HUES64 (cell line): ENCODE results near the gene CRYBG1.
"Not testable (repeated sequence)": the region's sequence is repeated elsewhere in the genome, so short reads cannot be mapped to it uniquely, and the experiment has no call there.

Source experiments
- H3K27ac ChIP-seq: 2 replicates; pipeline ENCODE4 v1.7.0; 2013; ENCODE audit warnings: low read depth, low read length, inconsistent platforms
- H3K27me3 ChIP-seq: 2 replicates; pipeline ENCODE4 v1.6.1; 2013; ENCODE audit warnings: mild to moderate bottlenecking, low read length; ENCODE audit not compliant: insufficient read depth
- H3K36me3 ChIP-seq: 2 replicates; pipeline ENCODE4 v1.6.1; 2013; ENCODE audit warnings: mild to moderate bottlenecking, low read length; ENCODE audit not compliant: insufficient read depth
- H3K4me1 ChIP-seq: 2 replicates; pipeline ENCODE4 v1.6.1; 2013; ENCODE audit warnings: mild to moderate bottlenecking, low read length, moderate library complexity; ENCODE audit not compliant: insufficient read depth
- H3K4me3 ChIP-seq: 2 replicates; pipeline ENCODE4 v1.5.1; 2013; ENCODE audit warnings: mild to moderate bottlenecking, low read length, moderate library complexity
- H3K9ac ChIP-seq: 2 replicates; pipeline ENCODE4 v1.6.1; 2013; ENCODE audit warnings: mild to moderate bottlenecking, low read depth, low read length
- H3K9me3 ChIP-seq: 2 replicates; pipeline ENCODE4 v1.6.1; 2013; ENCODE audit warnings: low read depth, low read length; ENCODE audit not compliant: insufficient read depth
- WGBS: fragments of 150-250, 120-280 bp; methylation state at CpG from one replicate; pipeline ENCODE4 v1.1.7; 2013; ENCODE audit warnings: missing lambda C conversion rate; 5-methylcytosine and 5-hydroxymethylcytosine counted together

Gene CRYBG1

DNA sequence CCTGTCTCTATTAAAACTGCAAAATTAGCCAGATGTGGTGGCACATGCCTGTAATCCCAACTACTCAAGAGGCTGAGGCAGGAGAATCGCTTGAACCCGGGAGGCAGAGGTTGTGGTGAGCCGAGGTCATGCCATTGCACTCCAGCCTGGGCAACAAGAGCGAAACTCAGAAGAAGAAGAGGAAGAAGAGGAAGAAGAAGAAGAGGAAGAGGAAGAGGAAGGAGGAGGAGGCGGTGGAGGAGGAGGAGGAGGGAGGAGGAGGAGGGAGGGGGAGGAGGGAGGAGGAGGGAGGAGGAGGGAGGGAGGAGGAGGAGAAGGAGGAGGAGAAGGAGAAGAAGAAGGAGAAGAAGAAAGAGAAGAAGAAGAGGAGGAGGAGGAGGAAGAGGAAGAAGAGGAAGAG is 228.4 kb downstream of the CRYBG1 start:
- peaks cover 12% of the 10 kb centered on the region for H3K4me1 ChIP-seq
- H3K9me3 ChIP-seq, H3K4me3 ChIP-seq, H3K27ac ChIP-seq, H3K9ac ChIP-seq, H3K27me3 ChIP-seq: not testable (repeated sequence)
- peaks cover 34% of the 10 kb centered on the region for H3K36me3 ChIP-seq
- WGBS: 73% methylated on average over 4 of the region's 5 CpGs

- H3K4me3 ChIP-seq: no peak overlapping the region
- peaks cover 25% of the 10 kb centered on the region for H3K36me3 ChIP-seq
- H3K27ac ChIP-seq: no peak overlapping the region
- 95% methylated on average over 2 of the region's 3 CpGs for WGBS
- H3K9me3 ChIP-seq: no peaks in the 10 kb centered on the region
- no peaks in the 10 kb centered on the region for H3K27me3 ChIP-seq
- no peaks in the 10 kb centered on the region; the same call in 1 of the 2 replicates for H3K4me1 ChIP-seq
- H3K9ac ChIP-seq: no peak overlapping the region
Measured at GRCh38 chr6:106591111-106591825, 230.8 kb downstream of the CRYBG1 start.

- Histone ChIP-seq H3K4me1 (no peaks in the 10 kb centered on the region), H3K9ac (no peak overlapping the region), H3K27me3 (no peaks in the 10 kb centered on the region), H3K36me3 (peaks cover 9% of the 10 kb centered on the region; the same call in 1 of the 2 replicates), H3K27ac (no peak overlapping the region), H3K4me3 (no peak overlapping the region), H3K9me3 (peaks cover 7% of the 10 kb centered on the region; the same call in 1 of the 2 replicates)
- WGBS: no CpG with 5 or more reads among the region's 2 CpGs
Measured at GRCh38 chr6:106599440-106599839, 238.9 kb downstream of the CRYBG1 start.

DNA sequence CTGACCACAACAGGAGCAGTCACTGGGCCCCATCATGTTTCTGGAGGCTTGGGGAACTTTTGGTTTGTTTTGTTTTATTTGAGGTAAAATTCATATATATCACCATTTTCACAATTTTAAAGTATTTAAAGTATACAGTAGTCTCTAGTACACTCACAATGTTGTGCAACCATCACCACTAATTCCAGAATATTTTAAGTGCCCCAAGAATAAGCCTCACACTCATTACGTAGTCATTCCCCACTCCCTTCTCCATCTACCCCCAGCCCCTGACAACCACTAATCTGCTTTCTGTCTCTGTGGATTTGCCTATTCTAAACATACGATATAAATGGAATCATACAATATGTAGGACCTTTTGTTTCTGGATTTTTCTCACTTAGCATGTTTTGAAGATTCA is 239.8 kb downstream of the CRYBG1 start:
- Histone ChIP-seq H3K4me3 (no peak overlapping the region), H3K27me3 (no peaks in the 10 kb centered on the region), H3K9me3 (peaks cover 7% of the 10 kb centered on the region; the same call in 1 of the 2 replicates), H3K4me1 (no peaks in the 10 kb centered on the region), H3K27ac (no peak overlapping the region), H3K36me3 (peaks cover 9% of the 10 kb centered on the region; the same call in 1 of the 2 replicates), H3K9ac (no peak overlapping the region)
- 89% methylated on average over 2 of the region's 2 CpGs for WGBS

DNA sequence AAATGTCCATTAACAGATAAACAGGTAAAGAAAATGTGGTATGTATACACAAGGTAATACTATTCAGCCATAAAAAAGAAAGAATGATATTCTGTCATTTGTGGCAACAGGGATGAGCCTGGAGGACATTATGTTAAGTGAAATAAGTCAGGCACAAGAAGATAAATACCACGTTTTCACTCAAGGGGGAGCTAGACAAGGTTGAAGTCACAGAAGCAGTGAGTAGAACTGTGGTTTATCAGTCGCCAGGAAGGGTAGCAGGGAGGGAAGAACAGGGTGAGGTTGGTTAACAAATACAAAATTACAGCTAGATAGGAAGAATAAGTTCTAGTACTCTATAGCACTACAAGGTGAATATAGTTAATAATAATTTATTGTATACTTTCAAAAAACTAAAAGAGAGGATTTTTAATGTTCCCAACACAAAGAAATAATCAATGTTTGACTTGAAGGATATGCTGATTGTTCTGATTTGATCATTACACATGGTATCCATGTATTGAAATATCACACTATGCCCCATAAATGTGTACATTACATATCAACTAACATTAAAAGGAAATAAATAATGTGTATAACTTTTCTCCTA is 247.7 kb downstream of the CRYBG1 start:
- no peak overlapping the region for H3K4me3 ChIP-seq
- H3K36me3 ChIP-seq: no peaks in the 10 kb centered on the region
- H3K9ac ChIP-seq: no peak overlapping the region
- H3K4me1 ChIP-seq: peaks cover 11% of the 10 kb centered on the region
- H3K27me3 ChIP-seq: no peaks in the 10 kb centered on the region
- no peak overlapping the region for H3K27ac ChIP-seq
- WGBS: 19% methylated on average over 2 of the region's 2 CpGs
- H3K9me3 ChIP-seq: peaks cover 11% of the 10 kb centered on the region

GRCh38 chr6:106609699-106610098 is 249.2 kb downstream of the CRYBG1 start:
- Histone ChIP-seq H3K9ac (no peak overlapping the region), H3K27me3 (no peaks in the 10 kb centered on the region)

GRCh38 chr6:106611030-106611429 is 250.5 kb downstream of the CRYBG1 start:
- no peaks in the 10 kb centered on the region for H3K27me3 ChIP-seq
- no peak overlapping the region for H3K9ac ChIP-seq
- peaks cover 35% of the 10 kb centered on the region for H3K4me1 ChIP-seq
- H3K36me3 ChIP-seq: no peaks in the 10 kb centered on the region
- H3K27ac ChIP-seq: no peak overlapping the region
- no peak overlapping the region for H3K4me3 ChIP-seq
- WGBS: 97% methylated on average over 2 of the region's 2 CpGs
- peaks cover 7% of the 10 kb centered on the region for H3K9me3 ChIP-seq

More at GRCh38 chr6:106609699-106610098, 249.2 kb downstream of the CRYBG1 start:
- Histone ChIP-seq H3K4me3 (no peak overlapping the region), H3K27ac (no peak overlapping the region), H3K9me3 (peaks cover 11% of the 10 kb centered on the region), H3K4me1 (peaks cover 26% of the 10 kb centered on the region), H3K36me3 (no peaks in the 10 kb centered on the region)
- 76% methylated on average over 6 of the region's 6 CpGs for WGBS

- Histone ChIP-seq H3K27ac (peak overlapping the region; percentile 96), H3K36me3 (peaks cover 4% of the 10 kb centered on the region; the same call in 1 of the 2 replicates), H3K27me3 (no peaks in the 10 kb centered on the region), H3K4me1 (peaks cover 47% of the 10 kb centered on the region), H3K4me3 (no peak overlapping the region; the same call in 1 of the 2 replicates), H3K9me3 (no peaks in the 10 kb centered on the region), H3K9ac (peak overlapping the region; percentile 48)
- WGBS: 92% methylated on average over 7 of the region's 9 CpGs
Measured at GRCh38 chr6:106612671-106613416, 252.3 kb downstream of the CRYBG1 start.

DNA sequence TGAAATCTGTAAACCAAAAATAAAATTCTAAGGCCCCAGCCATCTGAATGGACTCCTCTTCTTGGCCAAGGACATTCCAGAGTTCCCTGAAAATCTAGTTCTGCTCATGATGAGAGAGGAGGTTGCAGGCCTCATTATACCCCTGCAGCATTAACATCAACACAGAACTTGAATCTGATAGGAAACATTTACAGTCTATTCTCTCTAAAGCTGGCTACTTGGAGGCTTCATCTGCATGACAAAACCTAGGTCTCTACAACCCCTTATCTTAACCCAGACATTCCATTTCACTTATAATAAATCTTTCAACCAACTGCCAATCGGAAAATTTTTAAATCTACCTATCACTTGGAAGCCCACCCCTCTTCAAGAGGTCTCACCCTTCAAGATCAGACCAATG is 253.1 kb downstream of the CRYBG1 start:
- Histone ChIP-seq H3K9ac (peak overlapping the region; percentile 55), H3K36me3 (peaks cover 8% of the 10 kb centered on the region), H3K4me3 (no peak overlapping the region; the same call in 1 of the 2 replicates), H3K27me3 (no peaks in the 10 kb centered on the region), H3K27ac (peak overlapping the region; percentile 96), H3K4me1 (peaks cover 47% of the 10 kb centered on the region), H3K9me3 (no peaks in the 10 kb centered on the region)
- 30% methylated on average over 1 of the region's 1 CpG for WGBS

DNA sequence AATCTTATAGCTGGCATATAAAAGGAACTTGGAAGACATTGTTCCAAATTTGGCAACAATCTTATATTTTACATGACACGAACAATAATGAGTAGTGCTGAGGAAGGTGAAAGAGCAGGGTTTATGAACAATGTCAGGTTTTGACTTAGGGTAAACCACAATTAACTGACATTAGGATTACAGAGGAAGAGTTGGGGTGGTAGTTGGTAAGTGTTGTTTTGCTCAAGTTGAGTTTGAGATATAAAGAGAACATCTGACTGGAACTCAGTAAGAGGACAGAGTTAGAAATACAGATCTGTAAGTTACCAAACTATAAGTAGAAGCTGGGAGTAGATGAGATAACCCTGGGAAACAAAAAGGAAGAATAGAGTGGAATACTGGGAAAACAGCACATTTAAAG is 253.6 kb downstream of the CRYBG1 start:
- Histone ChIP-seq H3K9ac (peak overlapping the region; percentile 55), H3K9me3 (no peaks in the 10 kb centered on the region), H3K27ac (peak overlapping the region; percentile 96), H3K4me3 (peak overlapping the region; percentile 20; the same call in 1 of the 2 replicates), H3K27me3 (no peaks in the 10 kb centered on the region), H3K4me1 (peaks cover 47% of the 10 kb centered on the region), H3K36me3 (peaks cover 14% of the 10 kb centered on the region)
- WGBS: 88% methylated on average over 1 of the region's 1 CpG
